ENCODE results near the gene LRP1. TPM values are rescaled to one million over a fixed set of nuclear protein-coding genes. Genes with fewer than 3 reads are reported as not detected.
A peak's percentile ranks its signal among the peaks of the same experiment; 100 is the strongest.

LRP1 gene
- total and polyA plus RNA-seq, 4 donors, result 87.5 to 375 (median 139) TPM

GRCh38 chr12:57212701-57213057, 84.4 kb downstream of the LRP1 start:
- H3K4me1 ChIP-seq (ENCODE audit: control insufficient read depth in 4 of 4, insufficient read depth in 4 of 4, low read length in 3 of 4), result peaks cover 4 to 23% (median 10%) of the 10 kb centered on the region in 4 donors
- H3K4me3 ChIP-seq (ENCODE audit: low read depth in 1 of 3, low read length in 3 of 3), result no peak overlapping the region
- 85% methylated on average over 7 of the region's 7 CpGs for WGBS
- peaks cover 0 to 7% (median 4%) of the 10 kb centered on the region in 4 donors for H3K27me3 ChIP-seq (ENCODE audit: control insufficient read depth in 4 of 4, insufficient read depth in 4 of 4, low read length in 3 of 4)
- peaks cover 18 to 52% (median 22%) of the 10 kb centered on the region in 4 donors for H3K36me3 ChIP-seq (ENCODE audit: control insufficient read depth in 4 of 4, insufficient read depth in 3 of 4, low read depth in 1 of 4, low read length in 3 of 4)
- no peak overlapping the region for H3K27ac ChIP-seq (ENCODE audit: low read depth in 1 of 2, low read length in 2 of 2)
- H3K9me3 ChIP-seq (ENCODE audit: control insufficient read depth in 4 of 4, low read length in 3 of 4), result no peaks in the 10 kb centered on the region
- no peak for DNase-seq (ENCODE audit: low spot score)
- H3K9ac ChIP-seq (ENCODE audit: low read depth in 1 of 2, low read length in 2 of 2), result no peak overlapping the region
- TF ChIP-seq SP1 (IDR thresholded peaks at IDR 0.05) (no peak), RXRA (IDR thresholded peaks at IDR 0.05) (no peak)

- Histone ChIP-seq H3K4me3 (ENCODE audit: low read depth in 1 of 3, low read length in 3 of 3) (no peak overlapping the region), H3K4me1 (ENCODE audit: control insufficient read depth in 4 of 4, insufficient read depth in 4 of 4, low read length in 3 of 4) (peaks cover 4 to 23% (median 10%) of the 10 kb centered on the region in 4 donors), H3K9ac (ENCODE audit: low read depth in 1 of 2, low read length in 2 of 2) (no peak overlapping the region), H3K27me3 (ENCODE audit: control insufficient read depth in 4 of 4, insufficient read depth in 4 of 4, low read length in 3 of 4) (peaks cover 0 to 9% (median 5%) of the 10 kb centered on the region in 4 donors), H3K9me3 (ENCODE audit: control insufficient read depth in 4 of 4, low read length in 3 of 4) (no peaks in the 10 kb centered on the region), H3K27ac (ENCODE audit: low read depth in 1 of 2, low read length in 2 of 2) (no peak overlapping the region), H3K36me3 (ENCODE audit: control insufficient read depth in 4 of 4, insufficient read depth in 3 of 4, low read depth in 1 of 4, low read length in 3 of 4) (peaks cover 18 to 47% (median 19%) of the 10 kb centered on the region in 4 donors)
- TF ChIP-seq TAF1 (conservative IDR thresholded peaks at IDR 0.05) (no peak), FOXA2 (IDR thresholded peaks at IDR 0.05) (no peak), CTCF (IDR thresholded peaks at IDR 0.05; ENCODE audit: low read depth, low read length, missing input control) (peak; percentile 91), RAD21 (IDR thresholded peaks at IDR 0.05) (peak; percentile 83 to 87), SP1 (IDR thresholded peaks at IDR 0.05) (no peak), ATF3 (IDR thresholded peaks at IDR 0.05) (no peak), NR2F2 (IDR thresholded peaks at IDR 0.05) (no peak), GABPA (IDR thresholded peaks at IDR 0.05 in 1 of 2, conservative IDR thresholded peaks at IDR 0.05 in 1 of 2) (no peak), ZBTB33 (IDR thresholded peaks at IDR 0.05) (no peak), EGR1 (IDR thresholded peaks at IDR 0.05; ENCODE audit: low read depth in 2 of 2) (no peak), YY1 (IDR thresholded peaks at IDR 0.05) (no peak), HNF4A (conservative IDR thresholded peaks at IDR 0.05) (no peak), REST (IDR thresholded peaks at IDR 0.05) (no peak), FOXA1 (IDR thresholded peaks at IDR 0.05) (no peak)
- WGBS, result 17% methylated on average over 16 of the region's 16 CpGs
- DNase-seq (ENCODE audit: low spot score), result peak; percentile 84
Observed at GRCh38 chr12:57213058-57213715, 84.9 kb downstream of the LRP1 start.
